CD8-positive, alpha-beta memory T cell (primary cell): ENCODE results near the gene CPLX3. TPM values are rescaled to one million over a fixed set of nuclear protein-coding genes. Genes with fewer than 3 reads are reported as not detected.

Source experiments
- CTCF ChIA-PET: fragments of 350-600 bp; sonication (Branson Sonifier 250); formaldehyde crosslinking; loops from one replicate; lab custom pipeline; 2021; ENCODE audit warnings: antibody characterized with exemption; lab: Charles Lee
- POLR2A ChIA-PET: fragments of 350-600 bp; sonication (Branson Sonifier 250); formaldehyde crosslinking; loops from one replicate; lab custom pipeline; 2021; ENCODE audit warnings: antibody characterized with exemption; lab: Charles Lee
- DNase-seq, 5 donors: peaks; one replicate each; pipeline versions ENCODE4 v3.0.0 to v3.0.0-alpha.2; 2020 to 2022; ENCODE audit warnings: mixed read lengths in 1 of 5
- H3K27ac ChIP-seq: one replicate; pipeline ENCODE4 v1.7.0; 2013; ENCODE audit warnings: low read depth, mild to moderate bottlenecking, low read length, moderate library complexity
- H3K27me3 ChIP-seq: 2 replicates; pipeline ENCODE4 v1.7.0; 2013; ENCODE audit warnings: low read length, mild to moderate bottlenecking; ENCODE audit not compliant: insufficient read depth, poor library complexity, severe bottlenecking
- H3K36me3 ChIP-seq: 2 replicates; pipeline ENCODE4 v1.7.0; 2013; ENCODE audit warnings: mild to moderate bottlenecking, low read length, moderate library complexity; ENCODE audit not compliant: insufficient read depth
- H3K4me1 ChIP-seq: 2 replicates; pipeline ENCODE4 v1.7.0; 2013; ENCODE audit warnings: mild to moderate bottlenecking, low read length, moderate library complexity; ENCODE audit not compliant: insufficient read depth
- H3K4me3 ChIP-seq: 2 replicates; pipeline ENCODE4 v1.7.0; 2013; ENCODE audit warnings: mild to moderate bottlenecking, low read length
- H3K9me3 ChIP-seq: 2 replicates; pipeline ENCODE4 v1.7.0; 2013; ENCODE audit warnings: mild to moderate bottlenecking, low read length
- H3K27ac Mint-ChIP-seq, 8 donors: one replicate each; pipeline ENCODE4 v1.8.0; 2020 to 2021; ENCODE audit warnings: mixed read lengths in 8 of 8, mild to moderate bottlenecking in 6 of 8, inconsistent platforms in 3 of 8, moderate library complexity in 3 of 8
- H3K27me3 Mint-ChIP-seq, 2 donors: one replicate each; pipeline ENCODE4 v1.8.0; 2020 to 2021; ENCODE audit warnings: mixed read lengths in 2 of 2, mild to moderate bottlenecking in 1 of 2, moderate library complexity in 1 of 2
- H3K36me3 Mint-ChIP-seq, 3 donors: one replicate each; pipeline ENCODE4 v1.8.0; 2020 to 2021; ENCODE audit warnings: mixed read lengths in 3 of 3, inconsistent platforms in 1 of 3, mild to moderate bottlenecking in 1 of 3
- H3K4me1 Mint-ChIP-seq, 3 donors: one replicate each; pipeline ENCODE4 v1.8.0; 2020 to 2021; ENCODE audit warnings: mixed read lengths in 3 of 3, inconsistent platforms in 1 of 3, mild to moderate bottlenecking in 1 of 3
- H3K4me3 Mint-ChIP-seq, 7 donors: one replicate each; pipeline ENCODE4 v1.8.0; 2020 to 2021; ENCODE audit warnings: mixed read lengths in 7 of 7, mild to moderate bottlenecking in 6 of 7, moderate library complexity in 4 of 7, inconsistent platforms in 2 of 7
- H3K9me3 Mint-ChIP-seq, 5 donors: one replicate each; pipeline ENCODE4 v1.8.0; 2020 to 2022; ENCODE audit warnings: mixed read lengths in 5 of 5, mild to moderate bottlenecking in 3 of 5, moderate library complexity in 2 of 5, inconsistent platforms in 1 of 5
- polyA plus RNA-seq: library from polyadenylated mRNA; unstranded; fragments of 300-500 nt; fragmentation: Illumina TruSeq; gene quantifications from one replicate; pipeline ENCODE4 v1.2.3, GENCODE V29; 2021
- total RNA-seq, 2 experiments: library from RNA; stranded (reverse); gene quantifications; one replicate each; pipeline ENCODE4 v1.2.3, GENCODE V29; 2021

CPLX3 gene
- total and polyA plus RNA-seq, 3 experiments from 2014 or later: not detected

DNA sequence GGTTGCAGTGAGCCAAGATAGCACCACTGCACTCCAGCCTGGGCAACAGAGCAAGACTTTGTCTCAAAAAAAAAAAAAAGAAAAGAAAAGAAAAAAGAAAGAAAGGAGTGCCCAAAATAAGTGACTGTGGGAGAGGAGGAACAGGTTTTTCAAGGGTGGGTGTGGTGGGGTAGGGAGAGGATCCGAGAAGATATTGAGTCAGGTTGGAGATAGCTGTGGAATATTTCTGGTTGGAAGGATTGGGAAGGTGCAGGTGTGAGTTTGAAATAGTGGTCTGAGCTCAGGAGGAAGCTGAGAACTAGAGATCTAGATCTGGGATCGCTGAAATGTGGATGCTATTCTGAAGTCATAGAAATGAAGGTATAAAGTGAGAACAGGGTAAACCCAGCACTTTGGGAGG lies 38.9 kb downstream of the CPLX3 start:
- POLR2A ChIA-PET: interaction anchor here (0.6 kb wide), 1 partner anchor 81 kb away, joined by 6 read pairs; no protein-coding TSS in a partner anchor
- no peaks in the 10 kb centered on the region for H3K36me3 ChIP-seq
- CTCF ChIA-PET: no interaction called here
- H3K4me1 ChIP-seq: peaks cover 66% of the 10 kb centered on the region
- Mint-ChIP-seq H3K27ac (peak overlapping the region; percentile 42 to 94 (median 81)), H3K36me3 (peaks cover 4 to 52% (median 10%) of the 10 kb centered on the region in 3 donors), H3K9me3 (no peaks in the 10 kb centered on the region), H3K27me3 (peaks cover 0 to 1% of the 10 kb centered on the region in 2 donors), H3K4me1 (peaks cover 60 to 74% (median 67%) of the 10 kb centered on the region in 3 donors), H3K4me3 (peak overlapping the region in 3 of 7 donors; percentile 29 to 73 (median 61))
- no peak overlapping the region for H3K4me3 ChIP-seq
- no peak overlapping the region for H3K27ac ChIP-seq
- no peak for DNase-seq
- H3K27me3 ChIP-seq: no peaks in the 10 kb centered on the region
- no peaks in the 10 kb centered on the region for H3K9me3 ChIP-seq

- peak overlapping the region; percentile 42 to 94 (median 70) for H3K27ac Mint-ChIP-seq
- H3K27me3 Mint-ChIP-seq: peaks cover 0 to 1% of the 10 kb centered on the region in 2 donors
- Histone ChIP-seq H3K27ac (no peak overlapping the region), H3K4me3 (no peak overlapping the region), H3K9me3 (no peaks in the 10 kb centered on the region), H3K27me3 (no peaks in the 10 kb centered on the region), H3K4me1 (peaks cover 73% of the 10 kb centered on the region), H3K36me3 (no peaks in the 10 kb centered on the region)
- DNase-seq: no peak
- peaks cover 68 to 81% (median 74%) of the 10 kb centered on the region in 3 donors for H3K4me1 Mint-ChIP-seq
- peak overlapping the region in 4 of 7 donors; percentile 25 to 74 (median 50) for H3K4me3 Mint-ChIP-seq
- ChIA-PET POLR2A (interaction anchor here (0.6 kb wide), 1 partner anchor 82 kb away, joined by 6 read pairs; no protein-coding TSS in a partner anchor), CTCF (no interaction called here)
- H3K36me3 Mint-ChIP-seq: peaks cover 4 to 57% (median 10%) of the 10 kb centered on the region in 3 donors
- no peaks in the 10 kb centered on the region for H3K9me3 Mint-ChIP-seq
These were observed 39.7 kb downstream of the CPLX3 start for GRCh38 chr15:74866090-74866489.

DNA sequence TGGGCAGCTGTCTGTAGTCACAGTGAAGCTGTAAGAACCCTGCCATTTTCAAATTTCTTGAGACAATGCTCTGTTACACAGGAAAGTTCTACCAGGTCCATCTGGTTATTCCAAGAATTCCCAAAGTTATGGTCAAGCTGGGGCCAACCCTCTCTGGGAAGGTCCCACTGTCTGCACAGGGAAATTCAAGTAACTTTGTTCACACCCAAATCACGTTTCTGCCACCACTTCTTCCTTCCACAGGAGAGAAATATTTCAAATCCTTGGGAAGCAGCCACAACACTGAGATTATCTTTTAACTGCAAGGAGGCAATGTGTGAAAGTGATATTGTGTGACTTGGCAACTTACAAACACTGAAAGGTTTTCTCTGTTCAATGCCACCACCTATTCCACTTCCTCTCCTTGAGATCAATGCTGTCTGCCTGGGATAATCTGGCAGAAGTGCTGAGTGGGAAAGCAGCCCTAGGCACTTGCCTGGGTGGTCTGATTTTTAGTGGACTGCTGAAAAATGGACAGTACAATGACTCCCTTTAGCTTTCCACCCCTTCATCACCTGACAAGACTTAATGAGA lies 41.1 kb downstream of the CPLX3 start:
- H3K36me3 ChIP-seq: no peaks in the 10 kb centered on the region
- Mint-ChIP-seq H3K4me1 (peaks cover 72 to 87% (median 80%) of the 10 kb centered on the region in 3 donors), H3K4me3 (peak overlapping the region; percentile 45 to 87 (median 71)), H3K9me3 (no peaks in the 10 kb centered on the region), H3K27ac (peak overlapping the region; percentile 80 to 91 (median 82)), H3K27me3 (peaks cover 0 to 1% of the 10 kb centered on the region in 2 donors), H3K36me3 (peaks cover 4 to 57% (median 10%) of the 10 kb centered on the region in 3 donors)
- ChIA-PET POLR2A (interaction anchor here (0.6 kb wide), 1 partner anchor 153 kb away, joined by 3 read pairs; no protein-coding TSS in a partner anchor), CTCF (interaction anchor here (1.3 to 5.2 kb wide), 5 partner anchors 15 to 80 kb away, joined by 3 to 33 read pairs (median 4); no protein-coding TSS in a partner anchor)
- no peaks in the 10 kb centered on the region for H3K9me3 ChIP-seq
- H3K27me3 ChIP-seq: no peaks in the 10 kb centered on the region
- peak overlapping the region; percentile 9 for H3K4me3 ChIP-seq
- H3K27ac ChIP-seq: no peak overlapping the region
- peaks cover 80% of the 10 kb centered on the region for H3K4me1 ChIP-seq
- no peak for DNase-seq

DNA sequence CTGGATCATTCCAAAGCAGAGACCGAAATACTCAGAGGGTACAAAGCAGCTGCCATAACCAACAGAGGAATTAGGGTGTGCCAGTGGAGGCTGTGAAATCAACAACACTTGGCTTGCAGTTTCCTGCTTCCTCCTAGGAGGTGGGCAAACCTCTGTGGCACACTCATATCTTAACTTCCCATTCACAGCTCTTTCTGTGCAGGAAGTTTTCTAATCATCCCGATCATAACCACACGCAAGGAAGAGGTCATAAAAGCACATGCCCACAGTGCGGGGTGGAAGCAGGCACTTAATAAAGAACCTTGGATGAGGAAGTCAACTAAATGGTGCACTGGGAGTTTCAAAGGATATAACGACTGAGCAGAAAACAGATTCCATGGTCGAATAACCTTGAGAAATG lies 41.6 kb downstream of the CPLX3 start:
- H3K4me3 ChIP-seq: peak overlapping the region; percentile 9

DNA sequence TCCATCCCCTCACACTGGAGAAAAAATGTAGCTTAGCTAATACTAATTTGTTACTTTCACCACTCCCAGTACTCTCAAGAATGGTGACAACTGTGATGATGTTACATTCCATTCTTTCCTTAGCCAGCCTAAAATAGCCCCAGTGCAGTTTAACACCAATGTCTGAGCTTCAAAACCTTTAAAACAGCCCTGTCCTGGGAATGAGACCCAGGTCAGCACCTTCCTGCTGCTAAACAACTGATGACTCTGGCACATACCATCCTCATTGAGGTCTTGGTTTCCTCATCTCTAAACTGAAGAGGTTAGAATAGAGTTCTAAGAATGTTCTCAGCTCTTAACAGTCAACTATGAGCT lies 42.9 kb downstream of the CPLX3 start:
- no peaks in the 10 kb centered on the region for H3K9me3 ChIP-seq
- H3K27me3 ChIP-seq: no peaks in the 10 kb centered on the region
- H3K27ac ChIP-seq: peak overlapping the region; percentile 45
- Mint-ChIP-seq H3K4me3 (peak overlapping the region; percentile 70 to 99 (median 94)), H3K4me1 (peaks cover 77 to 85% (median 85%) of the 10 kb centered on the region in 3 donors), H3K9me3 (no peaks in the 10 kb centered on the region), H3K27me3 (peaks cover 0 to 1% of the 10 kb centered on the region in 2 donors), H3K27ac (peak overlapping the region; percentile 80 to 96 (median 90)), H3K36me3 (peaks cover 4 to 58% (median 8%) of the 10 kb centered on the region in 3 donors)
- H3K4me3 ChIP-seq: peak overlapping the region; percentile 21
- H3K4me1 ChIP-seq: peaks cover 76% of the 10 kb centered on the region
- POLR2A ChIA-PET: interaction anchor here (0.8 to 0.9 kb wide), 3 partner anchors 20 to 25 kb away, joined by 3 to 4 read pairs (median 3); partner anchors contain the start of gene MPI
- CTCF ChIA-PET: interaction anchor here (0.8 to 5.2 kb wide), 9 partner anchors 10 to 98 kb away, joined by 3 to 33 read pairs (median 6); partner anchors contain the start of gene FAM219B
- no peaks in the 10 kb centered on the region for H3K36me3 ChIP-seq
- no peak for DNase-seq

More for the DNA sequence above, 41.6 kb downstream of the CPLX3 start:
- Histone ChIP-seq H3K9me3 (no peaks in the 10 kb centered on the region), H3K27me3 (no peaks in the 10 kb centered on the region), H3K27ac (no peak overlapping the region), H3K4me1 (peaks cover 80% of the 10 kb centered on the region), H3K36me3 (no peaks in the 10 kb centered on the region)
- H3K36me3 Mint-ChIP-seq: peaks cover 4 to 61% (median 10%) of the 10 kb centered on the region in 3 donors
- peaks cover 0 to 1% of the 10 kb centered on the region in 2 donors for H3K27me3 Mint-ChIP-seq
- POLR2A ChIA-PET: interaction anchor here (0.6 kb wide), 1 partner anchor 152 kb away, joined by 3 read pairs; no protein-coding TSS in a partner anchor
- CTCF ChIA-PET: interaction anchor here (1.3 to 5.2 kb wide), 5 partner anchors 16 to 81 kb away, joined by 3 to 33 read pairs (median 4); no protein-coding TSS in a partner anchor
- no peaks in the 10 kb centered on the region for H3K9me3 Mint-ChIP-seq
- H3K4me1 Mint-ChIP-seq: peaks cover 76 to 89% (median 85%) of the 10 kb centered on the region in 3 donors
- no peak for DNase-seq
- peak overlapping the region; percentile 80 to 97 (median 86) for H3K27ac Mint-ChIP-seq
- peak overlapping the region; percentile 45 to 87 (median 71) for H3K4me3 Mint-ChIP-seq

GRCh38 chr15:74869726-74870407 lies 43.4 kb downstream of the CPLX3 start:
- Mint-ChIP-seq H3K27ac (peak overlapping the region; percentile 80 to 96 (median 90)), H3K4me1 (peaks cover 73 to 81% (median 81%) of the 10 kb centered on the region in 3 donors), H3K27me3 (peaks cover 0 to 1% of the 10 kb centered on the region in 2 donors), H3K9me3 (no peaks in the 10 kb centered on the region), H3K36me3 (peaks cover 4 to 55% (median 8%) of the 10 kb centered on the region in 3 donors), H3K4me3 (peak overlapping the region; percentile 70 to 99 (median 94))
- H3K36me3 ChIP-seq: no peaks in the 10 kb centered on the region
- H3K27ac ChIP-seq: peak overlapping the region; percentile 45
- H3K27me3 ChIP-seq: no peaks in the 10 kb centered on the region
- DNase-seq: peak in 2 of 5 donors; percentile 22 to 57
- ChIA-PET CTCF (interaction anchor here (0.8 to 5.2 kb wide), 10 partner anchors 10 to 207 kb away, joined by 3 to 33 read pairs (median 6); partner anchors contain the start of gene FAM219B), POLR2A (interaction anchor here (0.8 to 1.1 kb wide), 5 partner anchors 20 to 27 kb away, joined by 3 to 4 read pairs (median 4); partner anchors contain the start of genes MPI and ULK3)
- peak overlapping the region; percentile 21 for H3K4me3 ChIP-seq
- H3K9me3 ChIP-seq: no peaks in the 10 kb centered on the region
- peaks cover 72% of the 10 kb centered on the region for H3K4me1 ChIP-seq

GRCh38 chr15:74870436-74871215 lies 44.2 kb downstream of the CPLX3 start:
- peak overlapping the region; percentile 21 for H3K4me3 ChIP-seq

More at GRCh38 chr15:74870436-74871215, 44.2 kb downstream of the CPLX3 start:
- Histone ChIP-seq H3K4me1 (peaks cover 66% of the 10 kb centered on the region), H3K9me3 (no peaks in the 10 kb centered on the region), H3K27me3 (no peaks in the 10 kb centered on the region), H3K27ac (peak overlapping the region; percentile 13), H3K36me3 (no peaks in the 10 kb centered on the region)
- POLR2A ChIA-PET: interaction anchor here (0.8 to 1.1 kb wide), 2 partner anchors 20 to 27 kb away, joined by 4 read pairs; partner anchors contain the start of gene ULK3
- peak overlapping the region; percentile 70 to 99 (median 94) for H3K4me3 Mint-ChIP-seq
- CTCF ChIA-PET: interaction anchor here (0.6 to 5.2 kb wide), 11 partner anchors 12 to 207 kb away, joined by 3 to 33 read pairs (median 6); partner anchors contain the start of gene FAM219B
- H3K4me1 Mint-ChIP-seq: peaks cover 68 to 76% (median 75%) of the 10 kb centered on the region in 3 donors
- H3K9me3 Mint-ChIP-seq: no peaks in the 10 kb centered on the region
- peaks cover 4 to 51% (median 7%) of the 10 kb centered on the region in 3 donors for H3K36me3 Mint-ChIP-seq
- H3K27ac Mint-ChIP-seq: peak overlapping the region; percentile 80 to 96 (median 90)
- peaks cover 0 to 1% of the 10 kb centered on the region in 2 donors for H3K27me3 Mint-ChIP-seq
- DNase-seq: no peak
